ENCODE data around the gene CA10.

Gene CA10

GRCh38 chr17:51946311-51946710 is 212.2 kb downstream of the CA10 start:
- Histone ChIP-seq H3K9me2 (replicated peaks; ENCODE audit: low read depth, low read length) (no peaks in the 10 kb centered on the region), H3K4me2 (ENCODE audit: low read depth, low read length, poor library complexity, severe bottlenecking) (no peak overlapping the region), H3K27me3 (ENCODE audit: insufficient read depth, low read length, poor library complexity, severe bottlenecking) (no peaks in the 10 kb centered on the region), H3K36me3 (ENCODE audit: insufficient read depth, low read length) (no peaks in the 10 kb centered on the region), H4K20me1 (ENCODE audit: insufficient read depth, low read length, poor library complexity, severe bottlenecking) (no peaks in the 10 kb centered on the region), H2AFZ (ENCODE audit: low read length) (no peak overlapping the region), H3K4me1 (ENCODE audit: insufficient read depth, low read length, poor library complexity, severe bottlenecking) (no peaks in the 10 kb centered on the region), H3K79me2 (ENCODE audit: insufficient read depth, low read length) (no peaks in the 10 kb centered on the region), H3K9me3 (ENCODE audit: insufficient read depth, low read depth, low read length) (no peaks in the 10 kb centered on the region), H3K4me3 (ENCODE audit: low read length, poor library complexity, severe bottlenecking) (no peak overlapping the region), H3K9ac (ENCODE audit: low read depth, low read length, poor library complexity, severe bottlenecking) (no peak overlapping the region), H3F3A (ENCODE audit: low read depth) (no peaks in the 10 kb centered on the region)
- no peak for TF ChIP-seq CTCF (conservative IDR thresholded peaks at IDR 0.05; ENCODE audit: low read length)
- TF ChIP-seq EZH2phosphoT487 (IDR thresholded peaks at IDR 0.05; ENCODE audit: borderline replicate concordance): no peak

- Histone ChIP-seq H3K79me2 (ENCODE audit: insufficient read depth, low read length) (no peaks in the 10 kb centered on the region), H2AFZ (ENCODE audit: low read length) (no peak overlapping the region), H3K27me3 (ENCODE audit: insufficient read depth, low read length, poor library complexity, severe bottlenecking) (no peaks in the 10 kb centered on the region), H3K9me2 (replicated peaks; ENCODE audit: low read depth, low read length) (no peaks in the 10 kb centered on the region), H3K9me3 (ENCODE audit: insufficient read depth, low read depth, low read length) (no peaks in the 10 kb centered on the region; the same call in 1 of the 2 replicates), H3K36me3 (ENCODE audit: insufficient read depth, low read length) (no peaks in the 10 kb centered on the region), H3K4me2 (ENCODE audit: low read depth, low read length, poor library complexity, severe bottlenecking) (no peak overlapping the region), H3K4me1 (ENCODE audit: insufficient read depth, low read length, poor library complexity, severe bottlenecking) (no peaks in the 10 kb centered on the region), H3K9ac (ENCODE audit: low read depth, low read length, poor library complexity, severe bottlenecking) (no peak overlapping the region), H4K20me1 (ENCODE audit: insufficient read depth, low read length, poor library complexity, severe bottlenecking) (no peaks in the 10 kb centered on the region), H3K4me3 (ENCODE audit: low read length, poor library complexity, severe bottlenecking) (no peak overlapping the region), H3F3A (ENCODE audit: low read depth) (no peaks in the 10 kb centered on the region)
- TF ChIP-seq EZH2phosphoT487 (IDR thresholded peaks at IDR 0.05; ENCODE audit: borderline replicate concordance): no peak
- TF ChIP-seq CTCF (conservative IDR thresholded peaks at IDR 0.05; ENCODE audit: low read length): no peak
Measured at GRCh38 chr17:51941272-51941671, 217.2 kb downstream of the CA10 start.

GRCh38 chr17:51937264-51937663 is 221.2 kb downstream of the CA10 start:
- TF ChIP-seq EZH2phosphoT487 (IDR thresholded peaks at IDR 0.05; ENCODE audit: borderline replicate concordance): no peak
- no peak for TF ChIP-seq CTCF (conservative IDR thresholded peaks at IDR 0.05; ENCODE audit: low read length)

More at GRCh38 chr17:51937264-51937663, 221.2 kb downstream of the CA10 start:
- H4K20me1 ChIP-seq (ENCODE audit: insufficient read depth, low read length, poor library complexity, severe bottlenecking): no peaks in the 10 kb centered on the region
- no peaks in the 10 kb centered on the region for H3K79me2 ChIP-seq (ENCODE audit: insufficient read depth, low read length)
- H3K27me3 ChIP-seq (ENCODE audit: insufficient read depth, low read length, poor library complexity, severe bottlenecking): no peaks in the 10 kb centered on the region
- H3F3A ChIP-seq (ENCODE audit: low read depth): no peaks in the 10 kb centered on the region
- no peaks in the 10 kb centered on the region for H3K36me3 ChIP-seq (ENCODE audit: insufficient read depth, low read length)
- H3K4me3 ChIP-seq (ENCODE audit: low read length, poor library complexity, severe bottlenecking): no peak overlapping the region
- H3K9ac ChIP-seq (ENCODE audit: low read depth, low read length, poor library complexity, severe bottlenecking): no peak overlapping the region
- H3K4me2 ChIP-seq (ENCODE audit: low read depth, low read length, poor library complexity, severe bottlenecking): no peak overlapping the region
- H3K4me1 ChIP-seq (ENCODE audit: insufficient read depth, low read length, poor library complexity, severe bottlenecking): no peaks in the 10 kb centered on the region
- no peaks in the 10 kb centered on the region; the same call in 1 of the 2 replicates for H3K9me3 ChIP-seq (ENCODE audit: insufficient read depth, low read depth, low read length)
- H2AFZ ChIP-seq (ENCODE audit: low read length): no peak overlapping the region
- H3K9me2 ChIP-seq (replicated peaks; ENCODE audit: low read depth, low read length): no peaks in the 10 kb centered on the region
